Heart left ventricle (tissue), 13 donors: ENCODE measurements around the gene MAG.

Source experiments
- POLR2A ChIP-seq, 2 donors: fragments of 450-650 bp; IDR thresholded peaks; one replicate each; pipeline ENCODE4 v1.6.1; 2017; ENCODE audit warnings: antibody characterized with exemption in 2 of 2, mild to moderate bottlenecking in 2 of 2, moderate library complexity in 2 of 2
- TF ChIP-seq, protein P1 (sequence below), 12 donors: fragments of 200-600 bp; sonication (generic) in 4 of 12; IDR thresholded peaks; one replicate each; pipeline versions ENCODE4 v1.5.0 to v1.8.0; 2018 to 2022; ENCODE audit warnings: antibody characterized with exemption in 12 of 12, mild to moderate bottlenecking in 5 of 12
- donor health status: ischemic (EF 13 %, LVEDD 7.1; RV severe dilation, severe dysfunction).
- donor health status: DM: no; HTN: yes; CAD: no.
- donor health status: DM: no; HTN: no; CAD: no.
- donor health status: ischemic (EF 25% LVEDD 6.9; RV normal size, moderate dysfunction).
- donor health status: ischemic (EF 25% LVEDD 5.7; RV mildly dilated, moderate dysfunction).
- donor health status: ischemic (EF 35%, LVEDD 5.7; RV mildly dilated, moderate dysfunction).
- donor health status: nonischemic (EF 11% LVEDD 7.7; RV severe dilation, severe dysfunction).
- donor health status: DM: yes; HTN: yes; CAD: no.
- donor health status: PGD.
- donor health status: ischemic (EF 29% LVEDD 5.4; RV normal size, mild dysfunction).
- donor health status: nonischemic (EF 23%, LVEDD 6.1; RV moderate dilation, normal function).

DNA sequence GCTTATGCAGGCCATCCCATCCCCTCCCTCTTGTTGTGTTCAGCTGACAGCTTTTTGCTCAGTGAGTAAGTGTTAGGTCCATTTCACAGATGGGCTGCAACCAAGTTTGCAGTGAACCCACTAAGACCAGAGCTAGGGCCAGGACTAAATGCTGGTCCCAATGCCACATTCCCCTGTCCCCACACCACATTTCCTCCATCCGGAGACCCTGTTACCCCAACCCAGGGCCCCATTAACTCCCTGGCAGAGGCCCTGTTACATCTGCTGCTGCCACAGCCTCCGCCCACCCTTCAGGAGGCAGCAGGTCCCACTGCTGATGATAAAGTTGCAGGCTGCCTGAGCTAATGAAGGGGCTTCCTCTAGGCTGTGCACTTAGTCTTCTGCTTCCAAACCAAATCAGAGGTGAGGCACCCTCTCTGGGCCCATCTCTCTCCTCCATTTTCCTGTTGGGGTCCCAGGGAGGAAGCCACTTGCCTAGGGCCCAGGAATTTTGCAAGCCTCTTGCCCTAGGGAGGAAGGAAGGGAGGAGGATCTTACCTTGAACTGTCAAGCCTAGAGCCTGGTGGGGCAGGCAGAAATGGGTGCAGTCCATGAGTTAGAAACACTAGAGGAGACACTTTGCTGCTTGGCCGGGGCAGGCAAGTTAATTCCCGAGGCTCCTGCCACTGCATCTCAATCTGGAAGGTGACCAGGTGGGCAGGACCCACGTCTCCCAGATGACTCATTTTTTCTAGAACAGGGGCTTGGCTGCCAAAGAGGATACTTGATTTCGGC is 26.6 kb upstream of the MAG start:
- no peak for TF ChIP-seq POLR2A (IDR thresholded peaks at IDR 0.05)
- TF ChIP-seq, protein P1, sequence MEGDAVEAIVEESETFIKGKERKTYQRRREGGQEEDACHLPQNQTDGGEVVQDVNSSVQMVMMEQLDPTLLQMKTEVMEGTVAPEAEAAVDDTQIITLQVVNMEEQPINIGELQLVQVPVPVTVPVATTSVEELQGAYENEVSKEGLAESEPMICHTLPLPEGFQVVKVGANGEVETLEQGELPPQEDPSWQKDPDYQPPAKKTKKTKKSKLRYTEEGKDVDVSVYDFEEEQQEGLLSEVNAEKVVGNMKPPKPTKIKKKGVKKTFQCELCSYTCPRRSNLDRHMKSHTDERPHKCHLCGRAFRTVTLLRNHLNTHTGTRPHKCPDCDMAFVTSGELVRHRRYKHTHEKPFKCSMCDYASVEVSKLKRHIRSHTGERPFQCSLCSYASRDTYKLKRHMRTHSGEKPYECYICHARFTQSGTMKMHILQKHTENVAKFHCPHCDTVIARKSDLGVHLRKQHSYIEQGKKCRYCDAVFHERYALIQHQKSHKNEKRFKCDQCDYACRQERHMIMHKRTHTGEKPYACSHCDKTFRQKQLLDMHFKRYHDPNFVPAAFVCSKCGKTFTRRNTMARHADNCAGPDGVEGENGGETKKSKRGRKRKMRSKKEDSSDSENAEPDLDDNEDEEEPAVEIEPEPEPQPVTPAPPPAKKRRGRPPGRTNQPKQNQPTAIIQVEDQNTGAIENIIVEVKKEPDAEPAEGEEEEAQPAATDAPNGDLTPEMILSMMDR (IDR thresholded peaks at IDR 0.05) = no peak
